Measurements from ENCODE around the gene PMAIP1.

DNA sequence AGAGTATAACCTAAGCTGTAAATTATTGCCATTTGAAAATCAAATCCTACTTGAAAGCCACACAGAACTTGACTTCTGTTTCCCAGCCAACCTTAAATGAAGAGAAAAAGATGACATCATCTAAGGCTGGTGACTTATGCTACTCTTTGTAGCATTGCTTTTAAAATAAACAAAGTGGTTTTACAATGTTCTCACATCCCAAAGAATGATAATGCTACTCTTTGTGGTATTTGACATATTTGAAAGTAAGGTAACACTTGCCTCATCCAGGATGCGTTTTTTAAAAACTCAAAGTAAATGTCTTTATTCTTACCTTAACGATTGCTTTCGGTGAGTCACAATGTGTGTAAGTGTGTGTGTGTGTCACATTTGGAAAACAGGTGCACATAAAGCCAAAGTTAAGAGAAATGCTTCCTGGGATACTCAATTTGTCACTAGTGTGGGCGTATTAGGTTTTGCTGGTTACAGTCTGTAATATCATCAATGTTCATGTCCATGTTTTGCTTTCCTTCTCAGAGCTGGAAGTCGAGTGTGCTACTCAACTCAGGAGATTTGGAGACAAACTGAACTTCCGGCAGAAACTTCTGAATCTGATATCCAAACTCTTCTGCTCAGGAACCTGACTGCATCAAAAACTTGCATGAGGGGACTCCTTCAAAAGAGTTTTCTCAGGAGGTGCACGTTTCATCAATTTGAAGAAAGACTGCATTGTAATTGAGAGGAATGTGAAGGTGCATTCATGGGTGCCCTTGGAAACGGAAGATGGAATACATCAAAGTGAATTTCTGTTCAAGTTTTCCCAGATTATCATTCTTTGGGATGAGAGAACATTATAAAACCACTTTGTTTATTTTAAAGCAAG lies 2.6 kb downstream of the PMAIP1 start:
- TF ChIP-seq, protein P1, sequence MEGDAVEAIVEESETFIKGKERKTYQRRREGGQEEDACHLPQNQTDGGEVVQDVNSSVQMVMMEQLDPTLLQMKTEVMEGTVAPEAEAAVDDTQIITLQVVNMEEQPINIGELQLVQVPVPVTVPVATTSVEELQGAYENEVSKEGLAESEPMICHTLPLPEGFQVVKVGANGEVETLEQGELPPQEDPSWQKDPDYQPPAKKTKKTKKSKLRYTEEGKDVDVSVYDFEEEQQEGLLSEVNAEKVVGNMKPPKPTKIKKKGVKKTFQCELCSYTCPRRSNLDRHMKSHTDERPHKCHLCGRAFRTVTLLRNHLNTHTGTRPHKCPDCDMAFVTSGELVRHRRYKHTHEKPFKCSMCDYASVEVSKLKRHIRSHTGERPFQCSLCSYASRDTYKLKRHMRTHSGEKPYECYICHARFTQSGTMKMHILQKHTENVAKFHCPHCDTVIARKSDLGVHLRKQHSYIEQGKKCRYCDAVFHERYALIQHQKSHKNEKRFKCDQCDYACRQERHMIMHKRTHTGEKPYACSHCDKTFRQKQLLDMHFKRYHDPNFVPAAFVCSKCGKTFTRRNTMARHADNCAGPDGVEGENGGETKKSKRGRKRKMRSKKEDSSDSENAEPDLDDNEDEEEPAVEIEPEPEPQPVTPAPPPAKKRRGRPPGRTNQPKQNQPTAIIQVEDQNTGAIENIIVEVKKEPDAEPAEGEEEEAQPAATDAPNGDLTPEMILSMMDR (IDR thresholded peaks at IDR 0.05) = no peak
- TF ChIP-seq POLR2A (IDR thresholded peaks at IDR 0.05) = no peak
